SW 1271 (cell line): ENCODE data around the gene ATP13A5.
A peak's percentile ranks its signal among the peaks of the same experiment; 100 is the strongest.

Source experiments
- DNase-seq, 2 experiments: peaks; one replicate each; lab custom pipeline; 2025; lab: John Stamatoyannopoulos, UW

The ATP13A5 gene

GRCh38 chr3:193253986-193254660, 124.4 kb downstream of the ATP13A5 start:
- no peak for DNase-seq

- no peak for DNase-seq
Measured at GRCh38 chr3:193250492-193250891, 128.1 kb downstream of the ATP13A5 start.

GRCh38 chr3:193248848-193249468, 129.6 kb downstream of the ATP13A5 start:
- DNase-seq, result no peak

- no peak for DNase-seq
Measured at GRCh38 chr3:193243571-193243970, 135.0 kb downstream of the ATP13A5 start.

- DNase-seq, result no peak
Measured at GRCh38 chr3:193241716-193242115, 136.8 kb downstream of the ATP13A5 start.

GRCh38 chr3:193240850-193241706, 137.5 kb downstream of the ATP13A5 start, which contains the start of gene PLAAT1:
Gene PLAAT1, plus strand, starts transcription at chr3:193241222. Its CDS starts 14,429 bp downstream, at chr3:193255651.
- peak; percentile 24 to 63 for DNase-seq

GRCh38 chr3:193240436-193240849, 138.1 kb downstream of the ATP13A5 start:
- DNase-seq, result peak in 1 of 2 experiments; percentile 29

- no peak for DNase-seq
Measured at GRCh38 chr3:193237030-193237429, 141.5 kb downstream of the ATP13A5 start.

- no peak for DNase-seq
Measured at GRCh38 chr3:193236599-193236998, 142.0 kb downstream of the ATP13A5 start.

GRCh38 chr3:193231201-193231600, 147.4 kb downstream of the ATP13A5 start:
- no peak for DNase-seq

GRCh38 chr3:193230610-193231009, 147.9 kb downstream of the ATP13A5 start:
- DNase-seq, result no peak

- no peak for DNase-seq
Measured at GRCh38 chr3:193229851-193230420, 148.6 kb downstream of the ATP13A5 start.

- no peak for DNase-seq
Measured at GRCh38 chr3:193228206-193228605, 150.3 kb downstream of the ATP13A5 start.

GRCh38 chr3:193225302-193226125, 153.0 kb downstream of the ATP13A5 start:
- no peak for DNase-seq
